Neural crest cell (in vitro differentiated cells): ENCODE measurements around the gene NXPH1. TPM values are rescaled to one million over a fixed set of nuclear protein-coding genes. Genes with fewer than 3 reads are reported as not detected.

Experiments
- DNase-seq: peaks from one replicate; pipeline ENCODE4 v3.0.0; 2021; ENCODE audit warnings: low read depth, mixed read lengths, low spot score
- H3K27ac Mint-ChIP-seq: one replicate; pipeline ENCODE4 v1.8.0; 2021; ENCODE audit warnings: mild to moderate bottlenecking, mixed read lengths; ENCODE audit not compliant: unreplicated experiment
- H3K27me3 Mint-ChIP-seq: 2 replicates; pipeline ENCODE4 v1.8.0; 2021; ENCODE audit warnings: low read depth, mild to moderate bottlenecking, mixed read lengths
- H3K36me3 Mint-ChIP-seq: 2 replicates; pipeline ENCODE4 v1.8.0; 2021; ENCODE audit warnings: low read depth, mild to moderate bottlenecking, mixed read lengths
- H3K4me1 Mint-ChIP-seq: 2 replicates; pipeline ENCODE4 v1.8.0; 2021; ENCODE audit warnings: mixed read lengths
- H3K4me3 Mint-ChIP-seq: one replicate; pipeline ENCODE4 v1.8.0; 2021; ENCODE audit warnings: mild to moderate bottlenecking, mixed read lengths
- H3K9me3 Mint-ChIP-seq: 2 replicates; pipeline ENCODE4 v1.8.0; 2021; ENCODE audit warnings: mixed read lengths
- CTCF ChIP-seq: fragments of 200-600 bp; sonication (generic); conservative IDR thresholded peaks from 2 replicates; pipeline ENCODE4 v1.5.0; 2021; ENCODE audit warnings: antibody characterized with exemption, mild to moderate bottlenecking
- total RNA-seq: library from RNA; stranded (reverse); gene quantifications from 2 replicates; pipeline ENCODE4 v1.2.1, GENCODE V29; 2021

Gene NXPH1
- total RNA-seq, 1 donor from 2014 or later: 1.0 TPM

GRCh38 chr7:8516976-8517375 lies 83.6 kb downstream of the NXPH1 start:
- no peak for TF ChIP-seq CTCF
- H3K36me3 Mint-ChIP-seq: no peaks in the 10 kb centered on the region
- H3K4me1 Mint-ChIP-seq: no peaks in the 10 kb centered on the region

GRCh38 chr7:8528311-8528710 lies 94.9 kb downstream of the NXPH1 start:
- Mint-ChIP-seq H3K9me3 (peaks cover 8% of the 10 kb centered on the region), H3K27me3 (peaks cover 20% of the 10 kb centered on the region), H3K4me1 (no peaks in the 10 kb centered on the region), H3K36me3 (peaks cover 4% of the 10 kb centered on the region), H3K27ac (no peak overlapping the region), H3K4me3 (no peak overlapping the region)
- DNase-seq: no peak
- TF ChIP-seq CTCF: no peak

More at GRCh38 chr7:8516976-8517375, 83.6 kb downstream of the NXPH1 start:
- H3K27me3 Mint-ChIP-seq: peaks cover 4% of the 10 kb centered on the region
- H3K4me3 Mint-ChIP-seq: no peak overlapping the region
- no peak overlapping the region for H3K27ac Mint-ChIP-seq
- no peaks in the 10 kb centered on the region for H3K9me3 Mint-ChIP-seq
- no peak for DNase-seq

- Mint-ChIP-seq H3K36me3 (no peaks in the 10 kb centered on the region), H3K27me3 (peaks cover 22% of the 10 kb centered on the region), H3K4me3 (no peak overlapping the region)
Observed at GRCh38 chr7:8531991-8532515, 98.6 kb downstream of the NXPH1 start.

GRCh38 chr7:8536431-8536830 lies 103.0 kb downstream of the NXPH1 start:
- H3K36me3 Mint-ChIP-seq: no peaks in the 10 kb centered on the region
- H3K4me1 Mint-ChIP-seq: no peaks in the 10 kb centered on the region
- H3K27ac Mint-ChIP-seq: no peak overlapping the region
- H3K4me3 Mint-ChIP-seq: no peak overlapping the region
- TF ChIP-seq CTCF: no peak
- no peaks in the 10 kb centered on the region for H3K9me3 Mint-ChIP-seq
- peaks cover 12% of the 10 kb centered on the region for H3K27me3 Mint-ChIP-seq
- no peak for DNase-seq

More at GRCh38 chr7:8531991-8532515, 98.6 kb downstream of the NXPH1 start:
- Mint-ChIP-seq H3K4me1 (no peaks in the 10 kb centered on the region), H3K9me3 (no peaks in the 10 kb centered on the region), H3K27ac (no peak overlapping the region)
- no peak for DNase-seq
- TF ChIP-seq CTCF: no peak

- H3K36me3 Mint-ChIP-seq: no peaks in the 10 kb centered on the region
- TF ChIP-seq CTCF: no peak
- no peaks in the 10 kb centered on the region for H3K9me3 Mint-ChIP-seq
- H3K27ac Mint-ChIP-seq: no peak overlapping the region
- no peak overlapping the region for H3K4me3 Mint-ChIP-seq
- H3K4me1 Mint-ChIP-seq: no peaks in the 10 kb centered on the region
- DNase-seq: no peak
- H3K27me3 Mint-ChIP-seq: no peaks in the 10 kb centered on the region
Observed at GRCh38 chr7:8549046-8549445, 115.6 kb downstream of the NXPH1 start.
